NCI-H1930 (cell line): ENCODE data around the gene CLASP2.
"Not testable (repeated sequence)": the region's sequence is repeated elsewhere in the genome, so short reads cannot be mapped to it uniquely, and the experiment has no call there.

ENCODE experiments used
- DNase-seq, 2 experiments: peaks; one replicate each; lab custom pipeline; 2025; lab: John Stamatoyannopoulos, UW

The CLASP2 gene

GRCh38 chr3:33717866-33718594 is at the start of gene CLASP2:
TSS of gene CLASP2 (minus strand) at chr3:33718254. CDS start at chr3:33718002, 252 bp downstream.
- peak; percentile 40 to 73 for DNase-seq

- DNase-seq: no peak
These were observed 40.8 kb upstream of the CLASP2 start for GRCh38 chr3:33758864-33759263.

DNA sequence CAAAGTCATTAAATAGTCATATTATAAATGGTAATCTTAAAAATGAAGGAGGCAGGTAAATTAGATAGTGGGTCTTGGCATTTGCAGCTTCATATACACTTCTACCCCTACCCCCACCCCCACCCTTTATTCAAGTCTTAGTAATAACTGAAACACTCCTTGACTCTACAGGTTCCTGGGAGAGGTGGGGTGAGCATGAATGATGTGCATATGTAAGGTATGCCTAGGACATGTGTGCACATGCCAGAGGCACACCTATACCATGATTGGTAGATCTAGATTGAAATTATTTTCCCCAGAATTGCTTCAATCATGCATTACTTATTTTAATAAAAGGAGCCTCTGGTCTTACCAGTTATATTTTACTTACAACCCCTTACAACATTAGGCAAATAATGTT is 40.2 kb upstream of the CLASP2 start:
- DNase-seq: no peak

GRCh38 chr3:33754391-33754790 is 36.3 kb upstream of the CLASP2 start:
- not testable (repeated sequence) for DNase-seq

DNA sequence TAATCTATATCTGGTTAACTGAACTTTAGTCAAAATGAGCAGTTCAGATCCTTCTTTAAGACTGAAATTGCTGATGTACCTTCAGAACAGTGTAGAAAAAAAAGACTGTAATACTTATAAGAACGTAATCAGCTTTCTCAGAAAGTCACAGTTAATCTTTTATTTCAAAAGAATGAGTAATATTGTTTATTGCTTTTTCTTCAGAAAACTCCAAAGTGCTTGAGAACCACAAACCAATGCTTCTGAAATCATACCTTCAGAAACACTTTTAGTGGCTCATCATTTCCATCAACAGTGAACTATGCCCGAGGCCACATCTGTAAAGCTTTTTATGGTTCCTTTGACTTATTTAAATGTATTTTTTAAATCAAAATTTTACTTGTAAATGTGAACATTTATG is 33.3 kb upstream of the CLASP2 start:
- DNase-seq: no peak

GRCh38 chr3:33750211-33750548 is 32.1 kb upstream of the CLASP2 start:
- no peak for DNase-seq

DNA sequence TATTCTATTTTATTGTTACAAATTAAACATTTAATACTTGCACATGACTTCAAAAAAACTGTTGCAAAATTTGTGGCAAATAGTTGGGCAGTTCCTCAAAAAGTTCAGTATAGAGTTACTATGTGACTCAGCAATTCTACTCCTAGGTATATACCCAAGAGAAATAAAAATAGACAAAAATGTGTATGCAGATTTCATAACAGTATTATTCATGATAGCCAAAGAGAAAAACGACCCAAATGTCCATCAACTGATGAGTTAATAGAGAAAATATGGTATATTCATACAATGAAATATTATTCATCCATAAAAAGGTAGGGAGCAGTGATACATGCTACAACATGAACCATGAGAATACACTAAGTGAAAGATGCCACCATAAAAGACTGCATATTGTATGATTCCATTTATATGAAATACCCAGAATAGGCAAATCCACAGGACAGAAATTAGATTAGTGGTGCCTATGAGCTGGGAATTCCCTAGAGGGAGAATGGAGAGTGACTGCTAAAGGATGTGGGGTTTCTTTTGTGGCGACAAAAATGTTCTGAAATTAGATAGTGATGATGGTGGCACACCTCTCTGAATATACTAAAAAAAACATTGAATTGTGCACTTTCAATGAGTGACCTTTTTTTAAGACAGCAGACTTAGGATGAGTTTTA is 31.6 kb upstream of the CLASP2 start:
- DNase-seq: no peak

DNA sequence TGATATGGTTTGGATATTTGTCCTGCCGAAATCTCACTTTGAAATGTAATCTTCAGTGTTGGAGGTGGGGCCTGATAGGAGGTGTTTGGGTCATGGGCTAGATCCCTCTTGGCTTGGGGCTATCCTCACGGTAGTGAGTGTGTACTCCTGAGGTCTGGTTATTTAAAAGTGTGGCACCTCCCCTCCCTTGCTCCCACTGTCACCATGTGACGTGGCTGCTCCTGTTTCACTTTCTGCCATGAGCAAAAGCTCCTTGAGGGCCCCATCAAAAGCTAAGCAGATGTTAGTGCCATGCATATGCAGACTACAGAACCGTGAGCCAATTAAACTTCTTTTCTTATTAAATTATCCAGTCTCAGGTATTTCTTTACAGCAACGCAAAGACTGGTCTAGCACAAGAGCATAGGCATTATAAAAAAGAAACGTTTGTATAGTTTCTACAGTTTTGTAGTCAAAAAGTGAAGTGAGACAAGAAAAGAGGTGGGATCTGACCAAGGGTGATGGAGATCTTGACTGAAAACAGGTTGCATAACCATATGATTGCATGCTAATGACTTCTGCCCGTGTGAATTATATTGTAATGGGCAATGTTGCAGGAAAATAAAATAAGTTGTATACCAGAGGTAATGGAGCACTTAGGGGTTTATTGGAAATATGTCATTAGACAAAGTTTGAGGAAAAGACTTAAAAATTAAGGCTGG is 28.5 kb upstream of the CLASP2 start:
- DNase-seq: no peak

DNA sequence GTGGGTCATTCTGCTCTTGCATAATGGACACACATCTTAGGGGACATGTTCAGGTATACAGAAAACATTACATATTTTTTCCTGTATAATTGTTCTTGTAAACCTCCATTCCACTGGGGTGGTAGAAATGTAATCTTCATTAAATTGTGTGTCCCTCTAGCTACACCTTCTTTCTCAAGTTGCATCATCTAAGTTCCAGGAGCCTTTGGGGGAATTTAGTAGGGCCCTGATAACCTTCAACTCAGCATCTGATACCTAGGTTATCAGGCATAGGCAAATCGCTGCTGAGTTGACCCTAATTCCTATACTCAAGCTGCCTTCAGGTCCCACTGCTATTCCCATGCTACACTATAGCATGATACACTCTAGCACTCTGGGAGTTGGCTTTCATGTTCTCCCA is 19.1 kb upstream of the CLASP2 start:
- DNase-seq: no peak

GRCh38 chr3:33732394-33732793 is 14.3 kb upstream of the CLASP2 start:
- DNase-seq: no peak

DNA sequence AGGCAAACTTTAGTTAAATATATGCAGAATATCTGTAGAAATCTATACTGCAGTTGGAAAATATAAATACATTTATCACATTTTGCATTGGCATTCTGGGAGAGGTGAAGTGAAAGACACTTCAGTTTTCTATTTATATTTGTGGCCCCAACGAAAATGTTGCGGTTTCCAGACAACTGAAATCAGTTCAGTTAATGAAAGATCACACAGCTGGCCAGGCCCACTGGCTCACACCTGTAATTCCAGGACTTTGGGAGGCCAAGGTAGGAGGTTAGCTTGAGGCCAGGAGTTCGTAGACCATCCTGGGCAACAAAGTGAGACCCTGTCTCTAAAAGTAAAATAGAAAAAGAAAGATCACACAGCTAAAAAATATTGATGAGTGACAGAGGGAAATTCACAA is 11.9 kb upstream of the CLASP2 start:
- no peak for DNase-seq

- DNase-seq: no peak
These were observed 6.2 kb upstream of the CLASP2 start for GRCh38 chr3:33724256-33724655.

DNA sequence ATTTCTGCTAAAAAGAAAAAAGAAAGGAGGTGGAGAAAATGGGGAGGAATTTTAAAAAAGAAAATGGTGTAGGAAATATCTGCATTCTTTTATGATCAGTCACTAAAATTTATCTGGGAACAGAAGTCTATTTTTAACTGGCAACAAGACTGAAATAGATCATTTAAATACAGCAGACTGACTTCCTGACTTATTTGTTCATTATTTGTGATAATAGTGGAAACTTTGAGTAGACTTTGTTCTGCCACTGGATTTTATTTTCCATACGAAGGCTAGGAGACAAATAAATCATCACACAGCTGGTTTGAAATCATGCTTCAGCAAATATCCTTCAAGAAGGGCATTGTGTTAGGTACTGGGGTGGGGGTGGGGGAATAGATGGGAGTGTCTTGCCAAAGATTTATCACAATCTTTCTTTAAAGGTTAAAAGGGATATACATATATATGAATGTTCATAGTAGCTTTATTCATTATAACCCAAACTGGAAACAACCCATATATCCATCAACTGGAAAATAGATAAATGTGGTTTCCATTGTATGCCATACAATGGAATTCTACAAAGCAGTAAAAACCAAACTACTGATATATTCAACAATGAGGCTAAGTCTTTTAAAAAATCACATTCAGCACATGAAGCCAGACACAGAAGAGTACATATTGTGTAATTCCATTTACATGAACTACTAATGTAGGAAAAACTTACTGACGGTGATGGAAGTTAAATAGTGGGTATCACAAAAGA is 4.7 kb upstream of the CLASP2 start:
- DNase-seq: no peak

- no peak for DNase-seq
These were observed 4.1 kb upstream of the CLASP2 start for GRCh38 chr3:33722191-33722590.

- DNase-seq: no peak
These were observed 497 bp upstream of the CLASP2 start for GRCh38 chr3:33718595-33718907.

DNA sequence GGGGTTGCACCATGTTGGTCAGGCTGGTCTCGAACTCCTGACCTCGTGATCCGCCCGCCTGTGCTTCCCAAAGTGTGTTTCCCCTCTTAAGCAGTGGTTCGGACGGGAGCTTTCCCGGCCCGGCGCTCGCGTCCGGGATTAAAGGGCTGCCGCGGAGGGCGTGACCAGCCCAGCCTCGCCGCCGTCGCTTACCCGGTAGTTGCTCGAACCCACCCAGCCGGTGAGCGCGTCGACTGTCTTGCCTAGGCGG is 513 bp downstream of the CLASP2 start:
- no peak for DNase-seq

GRCh38 chr3:33716227-33716626 is 1.8 kb downstream of the CLASP2 start:
- no peak for DNase-seq

DNA sequence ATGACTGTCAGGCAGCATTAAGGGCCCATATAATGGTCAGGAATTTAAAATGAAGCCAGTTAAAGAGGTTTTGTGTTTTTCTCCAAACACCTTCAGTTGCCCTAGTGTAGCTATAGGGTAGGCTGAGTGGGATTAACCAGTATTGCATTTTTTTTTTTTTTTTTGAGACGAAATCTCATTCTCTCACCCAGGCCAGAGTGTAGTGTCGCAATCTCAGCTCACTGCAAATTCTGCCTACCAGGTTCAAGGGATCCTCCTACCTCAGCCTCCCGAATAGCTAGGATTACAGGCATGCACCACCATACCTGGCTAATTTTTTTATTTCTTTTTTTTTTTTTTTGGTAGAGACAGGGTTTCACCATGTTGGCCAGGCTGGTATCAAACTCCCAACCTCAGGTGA is 7.0 kb downstream of the CLASP2 start:
- DNase-seq: no peak

GRCh38 chr3:33706056-33706455 is 12.0 kb downstream of the CLASP2 start:
- DNase-seq: no peak

GRCh38 chr3:33704891-33705290 is 13.2 kb downstream of the CLASP2 start:
- DNase-seq: no peak

GRCh38 chr3:33699275-33699674 is 18.8 kb downstream of the CLASP2 start:
- no peak for DNase-seq

GRCh38 chr3:33694944-33695343 is 23.1 kb downstream of the CLASP2 start:
- no peak for DNase-seq

- no peak for DNase-seq
These were observed 27.7 kb downstream of the CLASP2 start for GRCh38 chr3:33690341-33690740.
